ENCODE data around the gene CD209.
A peak's percentile ranks its signal among the peaks of the same experiment; 100 is the strongest.

Gene CD209

DNA sequence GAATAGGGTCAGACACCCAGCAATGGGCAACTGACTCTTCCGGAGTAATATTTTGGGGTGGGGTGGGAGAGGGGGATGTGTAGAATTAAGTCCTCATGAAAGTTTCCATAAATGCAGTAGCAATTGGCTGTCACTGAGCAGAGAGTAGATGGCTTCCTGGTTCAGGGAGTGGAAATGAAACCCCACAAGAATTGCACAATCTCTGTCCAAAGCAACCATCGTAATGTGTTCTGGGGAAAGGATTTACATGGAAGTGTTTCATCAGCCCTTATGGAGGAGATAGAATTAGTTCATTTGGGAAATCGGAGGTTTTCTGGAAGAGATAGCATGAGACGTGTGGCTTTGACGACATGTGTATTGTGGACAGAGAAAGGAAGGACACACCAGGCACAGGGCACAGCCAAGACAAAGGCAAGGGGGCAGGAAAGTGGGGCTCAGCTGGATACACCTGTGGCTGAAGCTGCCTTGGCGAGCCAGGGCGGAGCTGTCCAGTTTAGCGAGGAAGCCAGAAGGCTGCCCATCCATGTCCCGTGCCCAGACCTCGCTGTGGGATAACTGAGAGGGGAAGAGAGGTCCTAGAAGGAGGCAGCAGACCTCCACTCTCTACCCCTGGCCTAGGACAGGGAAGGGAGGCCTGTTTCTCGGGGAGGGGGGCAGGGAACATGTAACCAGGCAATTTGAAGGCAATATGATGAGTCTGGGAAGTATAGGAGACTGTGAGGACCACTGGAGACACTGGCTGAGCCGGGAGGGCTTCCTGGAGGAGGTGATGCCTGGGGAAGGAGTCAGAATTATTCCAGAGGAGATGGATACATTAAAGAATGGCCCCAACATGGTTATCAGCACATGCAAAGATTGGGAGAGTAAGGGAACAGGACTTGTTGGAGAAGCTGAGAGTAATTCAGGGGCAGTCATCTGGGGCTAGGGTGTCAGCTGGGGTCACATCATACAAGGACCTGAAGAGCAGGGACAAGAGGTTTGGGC is 12.8 kb downstream of the CD209 start:
- DNase-seq, result no peak

DNA sequence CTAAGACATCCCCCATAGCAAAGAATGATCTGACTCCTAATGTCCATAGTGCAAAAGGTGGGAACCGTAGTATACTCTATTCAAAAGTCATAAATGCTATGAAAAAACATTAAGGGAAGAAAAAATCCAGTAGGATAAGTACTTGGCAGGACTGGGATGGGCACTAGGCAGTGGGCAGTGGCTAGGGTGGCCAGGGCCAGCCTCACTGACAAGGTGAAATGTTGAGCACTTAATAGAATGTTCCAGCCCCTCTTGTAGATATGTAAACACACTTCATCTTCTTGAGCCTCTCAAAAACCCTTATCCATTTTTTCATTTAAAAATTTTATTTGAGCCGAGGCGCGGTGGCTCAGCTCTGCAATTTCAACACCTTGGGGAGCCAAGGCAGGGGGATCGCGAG is 14.0 kb downstream of the CD209 start:
- DNase-seq, result no peak

DNA sequence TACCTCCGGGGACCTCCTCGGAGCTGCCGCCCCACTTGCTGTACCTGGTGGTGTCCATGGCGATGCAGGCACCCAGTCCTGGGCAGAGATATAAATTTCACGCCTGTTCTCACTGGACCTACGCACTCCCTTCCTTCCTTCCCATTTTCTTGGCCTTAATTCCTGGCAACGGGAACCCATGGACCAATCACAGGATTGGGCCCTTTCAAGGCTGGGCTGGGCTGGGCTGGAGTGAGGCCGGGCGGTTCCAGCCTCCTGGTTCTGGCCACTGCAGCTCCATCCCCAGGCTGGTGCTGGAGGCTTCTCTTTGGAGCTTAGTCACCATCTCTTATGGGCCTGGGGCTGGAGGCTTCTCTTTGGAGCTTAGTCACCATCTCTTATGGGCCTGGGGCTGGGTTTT is 15.3 kb downstream of the CD209 start, which contains the start of gene CLEC4G:
TSS of gene CLEC4G (minus strand) at position 66 of the 400 bp plus-strand sequence. CDS start at position 58, 8 bp downstream.
- DNase-seq, result no peak

DNA sequence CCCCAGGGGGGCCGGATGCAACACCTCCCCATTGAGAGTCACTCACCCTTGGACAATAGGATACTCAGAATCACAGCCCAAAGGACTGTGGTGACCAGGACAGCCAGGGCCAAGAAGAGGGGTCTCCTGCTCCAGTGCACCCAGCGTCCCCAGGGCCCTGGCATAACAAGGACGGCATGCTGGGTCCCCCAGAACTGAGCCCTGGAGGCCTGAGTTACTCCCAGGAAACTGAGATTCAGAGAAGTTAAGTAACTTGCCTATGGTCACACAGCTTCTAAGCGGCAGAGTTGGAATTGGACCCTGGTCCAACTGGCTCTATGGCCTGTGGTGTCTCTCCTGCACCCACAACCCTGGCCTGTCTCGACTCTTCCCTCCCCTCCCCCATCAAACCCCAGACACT is 15.7 kb downstream of the CD209 start:
- no peak for DNase-seq

DNA sequence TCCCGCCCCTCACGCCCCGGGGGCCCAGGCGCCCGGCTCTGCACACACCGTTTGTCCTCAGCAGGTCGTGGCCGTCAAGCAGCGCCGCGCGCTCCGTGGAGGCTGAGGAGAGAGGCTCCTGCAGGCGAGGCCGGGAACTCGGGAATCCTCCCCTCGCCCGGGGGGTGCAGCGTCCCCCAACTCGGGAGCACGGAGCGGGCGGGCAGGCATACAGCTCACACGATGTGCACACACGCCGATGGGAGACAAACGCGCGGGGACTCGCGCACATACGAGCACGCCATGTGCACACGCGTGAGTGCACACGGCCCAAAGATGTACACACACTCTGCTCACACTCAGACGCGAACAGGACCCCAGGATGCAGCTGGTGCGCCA is 16.1 kb downstream of the CD209 start:
- no peak for DNase-seq

DNA sequence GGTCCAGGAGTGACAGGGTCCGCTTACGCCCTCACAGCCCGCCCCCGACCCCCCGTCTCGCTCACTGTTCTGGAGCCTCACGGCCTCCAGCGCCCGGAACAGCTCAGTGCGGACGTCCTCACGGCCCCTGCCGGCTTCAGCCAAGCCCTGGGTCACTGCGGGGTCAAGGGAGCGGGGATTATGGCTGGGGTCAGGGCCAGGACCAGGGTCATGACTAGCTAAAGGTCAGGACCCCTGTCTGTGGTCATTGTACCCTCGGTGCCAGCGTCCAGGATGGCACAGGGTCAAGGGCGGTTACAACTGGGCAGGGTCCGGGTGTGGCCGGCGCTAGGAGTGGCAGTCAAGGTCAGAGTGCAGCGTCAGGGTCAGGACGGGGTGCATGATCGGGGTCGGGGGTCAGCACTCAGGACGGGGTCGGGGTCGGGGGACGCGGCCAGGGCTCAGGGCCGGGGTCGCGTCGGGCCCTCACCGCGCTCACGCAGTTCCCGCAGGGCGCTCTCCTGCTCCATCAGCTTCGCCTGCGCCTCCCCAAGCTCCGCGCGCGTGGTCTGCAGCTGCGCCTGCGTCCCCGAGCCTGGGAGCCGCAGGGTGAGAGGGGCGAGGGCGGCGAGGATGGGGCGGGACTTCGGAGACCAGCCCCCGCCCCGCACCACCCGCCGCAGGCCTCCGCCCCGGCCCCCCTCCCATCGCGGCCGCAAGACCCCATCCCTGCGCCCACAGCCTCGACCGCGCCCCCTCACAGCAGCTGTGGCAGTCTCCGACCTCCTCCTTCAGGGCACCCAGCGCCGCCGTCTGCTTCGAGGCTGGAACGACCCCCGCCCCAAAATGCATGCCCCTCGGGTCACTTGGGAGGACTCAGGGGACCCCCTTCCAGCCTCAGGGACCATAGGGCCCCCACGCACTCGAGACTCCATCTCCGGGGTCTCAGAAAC is 16.8 kb downstream of the CD209 start:
- DNase-seq, result no peak

DNA sequence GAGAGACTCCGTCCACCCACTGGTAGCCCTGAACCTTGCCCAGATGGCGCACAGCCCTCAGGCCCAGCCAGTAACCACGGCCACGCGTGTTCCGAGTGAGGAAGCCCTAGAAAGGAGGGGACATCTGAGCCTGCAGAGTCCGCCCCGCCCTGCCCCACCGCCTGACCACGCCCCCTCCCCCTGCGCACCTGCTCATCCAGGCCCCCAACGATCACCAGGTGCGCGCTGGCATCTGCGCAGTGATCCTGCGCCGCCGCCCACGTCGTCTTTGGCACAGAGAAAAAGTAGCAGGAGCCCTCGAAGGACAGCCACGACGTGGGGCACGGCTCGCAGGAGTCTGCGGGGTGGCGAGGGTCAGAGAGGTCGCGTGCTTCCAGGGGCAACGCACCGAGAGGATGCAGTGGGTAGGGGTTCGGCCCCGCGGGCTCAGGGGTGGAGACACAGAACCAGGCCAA is 17.5 kb downstream of the CD209 start:
- DNase-seq, result no peak

DNA sequence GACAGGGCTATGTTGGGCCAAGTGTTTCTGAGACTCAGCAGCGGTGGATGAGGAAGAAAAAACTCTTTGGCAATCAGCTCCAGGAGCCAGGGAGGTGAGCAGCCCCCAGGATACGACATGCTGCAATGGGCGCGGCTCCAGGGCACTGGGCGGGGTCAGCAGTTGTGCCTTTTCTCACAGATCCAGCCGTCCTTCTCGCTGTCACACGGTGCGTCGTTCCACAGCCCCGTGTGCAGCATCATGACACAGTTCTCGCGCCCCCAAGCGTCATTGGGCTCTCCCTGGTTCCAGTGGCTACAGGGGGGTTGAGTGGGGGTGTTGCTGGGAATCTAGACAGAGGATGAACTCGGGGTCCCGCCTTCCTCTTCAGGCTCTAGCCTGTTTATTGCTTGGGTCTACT is 18.1 kb downstream of the CD209 start:
- no peak for DNase-seq

DNA sequence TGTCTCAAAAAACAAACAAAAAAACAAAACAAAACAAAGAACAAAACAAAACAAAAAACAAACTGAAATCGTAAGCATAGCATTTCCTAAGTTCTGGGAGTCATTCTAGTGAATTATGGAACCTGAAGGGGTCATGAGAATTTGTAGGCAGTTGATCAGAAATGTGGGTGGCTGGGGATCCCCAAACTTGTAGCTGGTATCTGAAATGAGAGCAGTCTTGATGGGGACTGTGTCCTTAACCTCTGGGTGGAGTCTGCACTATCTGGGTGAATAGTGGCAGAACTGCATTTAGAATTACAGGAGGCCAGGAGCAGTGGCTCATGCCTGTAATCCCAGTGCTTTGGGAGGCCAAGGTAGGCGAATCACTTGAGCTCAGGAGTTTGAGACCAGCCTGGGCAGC is 21.5 kb downstream of the CD209 start:
- DNase-seq, result no peak

DNA sequence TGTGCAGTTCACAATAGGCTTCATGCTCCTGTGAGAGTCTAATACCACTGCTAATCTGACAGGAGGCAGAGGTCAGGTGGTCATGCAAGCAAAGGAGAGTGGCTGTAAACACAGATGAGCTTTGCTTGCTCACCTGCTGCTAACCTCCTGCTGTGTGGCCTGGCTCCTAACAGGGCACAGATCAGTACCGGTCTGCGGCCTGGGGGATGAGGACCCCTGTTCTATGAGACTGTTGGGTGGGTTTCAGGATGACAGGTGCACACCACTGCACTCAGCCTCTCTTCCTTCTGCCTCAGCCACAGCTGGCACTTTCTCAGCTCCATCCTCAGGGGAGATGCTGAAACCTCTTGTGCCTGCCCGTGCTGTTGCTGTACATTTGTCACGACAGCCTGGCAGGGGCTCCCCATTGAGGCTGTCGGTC is 25.1 kb downstream of the CD209 start:
- DNase-seq, result peak; percentile 2

DNA sequence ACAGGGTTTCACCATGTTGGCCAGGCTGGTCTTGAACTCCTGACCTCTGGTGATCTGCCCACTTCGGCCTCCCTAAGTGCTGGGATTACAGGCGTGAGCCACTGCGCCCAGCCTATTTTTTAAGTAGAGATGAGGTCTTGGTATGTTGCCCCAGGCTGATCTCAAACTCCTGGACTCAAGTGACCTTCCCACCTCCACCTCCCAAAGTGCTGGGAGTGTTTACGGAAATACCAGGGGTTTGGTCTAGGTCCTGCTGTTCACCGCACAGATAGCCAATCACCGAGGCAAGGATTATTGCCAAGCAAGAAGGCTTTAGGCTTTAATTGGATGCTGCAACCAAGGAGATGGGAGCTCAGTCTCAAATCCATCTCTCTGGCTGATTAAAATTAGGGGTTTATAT is 27.0 kb downstream of the CD209 start:
- no peak for DNase-seq

DNA sequence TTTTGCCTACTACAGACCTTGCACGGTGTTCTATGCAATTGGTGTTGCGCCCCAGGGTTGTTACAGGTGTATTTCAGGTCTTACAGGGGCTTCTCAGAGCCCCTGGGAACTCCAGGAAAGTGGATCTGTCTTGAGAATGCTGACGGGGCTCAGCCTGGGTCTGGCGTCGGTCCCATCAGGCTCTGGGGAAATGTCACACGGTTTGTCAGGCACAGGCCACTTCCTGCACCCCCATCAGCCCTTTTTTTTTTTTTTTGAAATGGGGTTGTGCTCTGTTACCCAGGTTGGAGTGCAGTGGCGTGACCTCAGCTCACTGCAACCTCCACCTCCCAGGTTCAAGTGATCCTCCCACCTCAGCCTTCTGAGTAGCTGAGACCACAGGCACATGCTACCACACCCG is 28.7 kb downstream of the CD209 start:
- no peak for DNase-seq

DNA sequence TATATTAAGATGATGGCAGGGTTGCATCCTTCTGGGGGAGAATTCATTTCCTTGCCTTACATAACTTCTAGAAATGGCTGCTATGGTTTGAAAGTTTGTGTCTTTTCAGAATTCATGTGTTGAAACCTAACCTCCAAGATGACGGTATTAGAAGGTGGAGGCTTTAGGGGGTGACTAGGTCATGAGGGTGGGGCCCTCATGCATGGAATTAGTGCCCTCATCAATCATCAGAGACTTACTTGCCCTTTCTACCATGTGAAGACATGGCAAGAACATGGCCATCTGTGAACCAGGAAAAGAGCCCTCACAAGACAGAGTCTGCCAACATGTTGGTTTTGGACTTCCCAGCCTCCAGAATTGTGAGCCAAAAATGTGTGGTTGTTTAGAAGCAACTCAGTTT is 30.6 kb downstream of the CD209 start:
- no peak for DNase-seq

DNA sequence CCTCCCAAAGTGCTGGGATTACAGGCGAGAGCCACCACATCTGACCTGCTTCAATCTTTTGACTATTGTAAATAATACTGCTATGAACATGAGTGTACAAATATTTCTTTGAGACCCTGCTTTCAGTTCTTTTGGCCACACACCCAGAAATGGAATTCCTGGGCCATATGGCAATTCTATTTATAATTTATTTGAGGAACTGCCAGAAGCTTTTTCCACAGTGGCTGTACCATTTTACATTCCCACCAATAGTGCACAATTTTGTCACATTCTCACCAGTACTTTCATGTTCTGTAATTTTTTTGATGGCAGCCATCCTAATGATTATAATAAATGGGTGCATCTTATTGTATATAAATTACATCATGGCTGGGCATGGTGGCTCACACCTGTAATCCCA is 31.7 kb downstream of the CD209 start:
- no peak for DNase-seq

DNA sequence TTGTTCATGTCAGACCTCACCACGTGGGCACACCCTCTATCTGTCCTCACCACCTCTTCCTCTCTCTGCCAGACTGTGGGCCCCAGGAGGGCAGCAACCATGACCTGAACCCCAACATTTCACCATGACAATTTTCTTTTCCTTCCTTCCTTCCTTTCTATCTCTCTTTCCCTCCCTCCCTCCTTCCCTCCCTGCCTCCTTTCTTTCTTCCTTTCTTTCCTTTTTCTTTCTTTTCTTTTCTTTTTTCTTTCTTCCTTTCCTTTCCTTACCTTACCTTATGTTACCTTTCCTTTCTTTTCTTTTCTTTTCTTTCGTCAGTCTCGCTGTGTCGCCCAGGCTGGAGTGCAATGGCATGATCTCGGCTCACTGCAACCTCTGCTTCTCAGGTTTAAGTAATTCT is 36.7 kb downstream of the CD209 start:
- DNase-seq, result no peak

DNA sequence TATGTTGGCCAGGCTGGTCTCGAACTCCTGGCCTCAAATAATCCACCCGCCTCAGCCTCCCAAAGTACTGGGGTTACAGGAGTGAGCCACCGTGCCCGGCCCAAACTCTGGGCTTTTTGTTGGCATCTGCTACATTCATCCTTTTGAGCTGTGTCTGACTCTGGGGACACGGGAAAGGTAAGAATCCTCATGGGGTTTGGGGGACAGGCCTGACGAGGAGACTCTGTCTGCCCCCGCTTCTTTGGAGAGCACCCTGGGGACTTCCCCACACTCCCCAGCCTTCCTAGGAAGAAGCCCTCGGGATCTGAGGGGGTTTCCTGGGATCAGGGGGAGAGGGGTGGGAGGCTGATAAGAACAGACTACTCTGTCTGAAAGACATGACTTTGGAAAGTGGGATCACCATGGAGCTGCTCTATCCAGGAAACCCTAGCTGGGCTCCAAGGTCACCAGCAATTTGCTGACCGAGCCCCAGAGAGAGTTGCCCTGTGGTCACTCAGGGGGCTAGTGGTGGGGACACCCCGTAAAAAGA is 37.3 kb downstream of the CD209 start:
- no peak for DNase-seq

DNA sequence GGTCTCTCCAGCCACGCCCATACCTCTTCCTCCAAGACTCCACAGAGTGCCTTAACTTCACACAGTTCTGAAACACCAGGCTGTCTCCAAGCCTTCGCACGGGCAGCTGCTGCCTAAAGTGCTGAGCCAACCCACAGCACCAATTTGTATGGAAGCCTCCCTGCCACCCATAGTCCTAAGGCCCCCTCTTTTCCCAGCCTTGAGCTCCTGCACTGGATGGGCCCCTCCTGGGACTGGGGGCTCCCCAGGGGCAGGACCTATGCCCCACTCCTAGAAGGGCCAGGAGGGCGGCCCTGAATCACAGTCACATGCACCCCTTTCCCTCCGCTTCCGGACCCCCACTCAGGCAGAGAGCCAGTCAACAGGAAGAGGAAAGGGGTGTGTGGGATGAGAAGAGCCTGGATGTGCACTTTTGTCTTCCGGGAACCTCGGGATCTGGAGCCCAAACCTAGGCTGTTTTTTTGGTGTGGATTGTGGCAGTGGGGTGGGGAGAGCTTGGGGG is 40.3 kb downstream of the CD209 start:
- DNase-seq, result no peak

DNA sequence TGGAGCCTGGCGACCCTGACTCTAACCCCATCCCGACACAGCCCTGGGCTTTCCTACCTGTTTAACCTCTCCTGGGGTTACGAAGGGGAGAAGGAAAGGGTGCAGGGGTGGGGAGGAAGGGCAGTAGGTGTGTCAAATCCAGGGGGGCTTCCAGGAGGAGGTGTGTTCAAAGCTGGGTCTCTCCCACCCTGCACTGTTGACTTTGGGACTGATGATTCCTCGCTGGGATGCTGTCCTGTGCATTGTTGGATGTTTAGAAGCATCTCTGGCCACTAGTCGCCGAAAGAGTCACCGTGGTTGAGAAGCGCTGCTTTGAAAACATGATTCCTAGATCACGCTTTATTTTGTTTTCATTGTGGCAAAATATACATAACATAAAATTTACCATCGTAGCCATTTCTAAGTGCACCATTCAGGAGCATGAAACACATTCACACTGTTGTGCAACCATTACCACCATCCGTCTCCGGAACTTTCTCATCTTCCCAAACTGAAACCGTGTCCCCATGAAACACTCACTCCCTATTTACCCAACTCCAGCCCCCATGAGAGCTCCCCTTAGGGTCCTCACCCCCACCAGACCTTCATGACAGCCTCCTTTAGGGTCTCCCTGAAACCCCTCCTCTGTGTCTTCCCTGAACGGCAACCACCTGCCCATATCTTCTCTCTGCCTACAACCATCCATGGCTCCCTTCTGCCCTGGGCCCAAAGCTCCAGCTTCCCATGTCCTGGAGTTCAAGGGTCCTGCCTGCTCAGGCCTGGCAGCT is 41.0 kb downstream of the CD209 start:
- no peak for DNase-seq

DNA sequence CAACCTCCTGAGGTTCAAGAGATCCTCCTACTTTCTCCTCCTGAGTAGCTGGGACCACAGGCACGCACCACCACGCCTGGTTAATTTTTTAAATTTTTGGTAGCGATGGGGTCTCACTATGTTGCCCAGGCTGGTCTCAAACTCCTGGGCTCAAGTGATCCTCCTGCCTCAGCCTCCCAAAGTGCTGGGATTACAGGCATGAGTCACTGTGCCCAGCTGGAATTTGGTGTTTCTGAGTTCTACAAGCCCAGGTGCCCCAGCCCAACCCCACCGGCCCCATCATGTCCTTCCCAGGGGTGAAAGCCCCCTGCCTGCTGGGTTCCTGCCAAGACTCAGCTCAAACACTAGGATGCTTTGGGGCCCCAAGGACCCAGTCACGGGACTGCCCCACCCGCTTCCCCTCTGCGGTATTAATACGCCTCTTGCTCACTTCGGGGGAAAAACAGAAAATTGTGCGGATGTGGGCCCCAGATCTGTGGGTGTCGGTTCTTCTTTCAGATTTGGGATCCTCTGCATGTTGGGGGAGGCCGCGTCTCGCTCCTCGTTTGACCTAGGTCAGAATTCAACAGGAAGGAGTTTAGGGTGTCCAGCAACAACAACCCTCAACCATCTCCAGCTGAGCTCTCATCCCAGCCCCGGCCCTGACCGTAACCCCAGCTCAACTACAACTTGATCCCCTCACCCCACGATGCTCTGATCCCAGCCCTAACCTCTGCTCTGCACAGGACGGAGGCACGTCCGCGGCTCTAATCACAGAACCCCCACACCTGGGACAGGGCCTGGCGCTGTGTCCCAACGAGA is 41.7 kb downstream of the CD209 start:
- DNase-seq, result no peak

DNA sequence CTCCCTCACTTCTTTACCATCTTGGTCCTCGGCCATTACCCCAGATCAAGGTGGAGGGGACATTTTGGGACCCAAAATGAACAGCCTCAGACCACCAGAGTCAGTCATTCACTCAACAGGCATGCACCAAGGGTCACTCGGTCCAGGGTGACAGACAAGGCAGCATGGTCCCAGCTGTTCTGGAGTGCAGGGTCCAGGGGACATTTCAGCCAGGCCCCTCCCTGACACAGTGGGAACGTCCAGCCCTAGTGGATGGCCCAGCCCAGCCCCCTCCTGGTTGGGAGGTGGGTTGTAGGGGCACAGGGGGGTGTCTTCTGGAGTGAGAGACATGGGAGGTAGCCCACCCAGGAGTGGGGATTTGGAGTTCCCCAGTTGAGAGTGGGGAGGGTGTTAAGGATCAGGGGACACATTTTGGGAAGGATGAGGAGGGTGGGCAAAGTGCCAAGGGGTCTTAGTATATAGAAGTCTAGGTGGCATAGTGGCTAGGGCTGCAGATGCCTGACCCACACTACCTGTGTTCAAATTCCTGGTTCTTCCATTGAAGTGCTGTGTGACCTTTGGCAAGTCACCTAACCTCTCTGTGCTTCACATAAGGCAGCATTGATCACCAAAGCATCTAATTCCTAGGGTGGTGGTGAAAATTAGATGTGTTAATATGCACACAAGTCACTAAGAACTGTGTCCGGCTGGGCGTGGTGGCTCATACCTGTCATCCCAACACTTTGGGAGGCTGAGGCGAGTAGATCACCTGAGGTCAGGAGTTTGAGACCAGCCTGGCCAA is 42.9 kb downstream of the CD209 start:
- DNase-seq, result no peak

DNA sequence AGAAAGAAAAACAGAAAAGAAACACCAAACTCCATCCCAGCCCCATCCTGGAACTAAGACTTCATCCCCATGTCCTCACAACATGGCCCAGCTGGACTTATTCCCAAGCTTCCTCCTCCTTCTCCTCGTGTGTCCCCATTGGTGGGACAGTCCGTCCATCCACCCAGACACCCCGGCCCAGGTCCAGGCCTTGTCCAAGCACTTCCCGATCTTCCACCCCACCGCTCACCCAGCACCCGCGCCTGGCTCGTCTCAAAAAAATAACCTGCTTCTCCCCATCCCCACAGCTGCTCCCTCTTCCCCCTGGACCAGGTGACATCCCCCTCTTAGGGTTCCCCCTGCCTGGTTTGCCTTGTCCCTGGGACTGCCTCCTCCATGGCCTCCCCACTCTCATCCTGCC is 44.0 kb downstream of the CD209 start:
- no peak for DNase-seq

Measured in DMS153 (cell line).